ENCODE results near the gene NEK9.
"Not testable (repeated sequence)": the region's sequence is repeated elsewhere in the genome, so short reads cannot be mapped to it uniquely, and the experiment has no call there.

The NEK9 gene

GRCh38 chr14:75126679-75127473 lies at the start of gene NEK9:
Gene NEK9, minus strand, starts transcription at chr14:75127048. Its CDS starts 127 bp downstream, at chr14:75126921.
- DNase-seq, result peak; percentile 90

GRCh38 chr14:75176142-75176820 lies 49.4 kb upstream of the NEK9 start, which contains the start of gene TMED10:
Gene TMED10, minus strand, starts transcription at chr14:75176612. Its CDS starts 33 bp downstream, at chr14:75176579.
- DNase-seq, result peak; percentile 93

- DNase-seq, result no peak
Observed at GRCh38 chr14:75175677-75176141, 48.9 kb upstream of the NEK9 start.

GRCh38 chr14:75174066-75174465 lies 47.2 kb upstream of the NEK9 start:
- no peak for DNase-seq

GRCh38 chr14:75170772-75171171 lies 43.9 kb upstream of the NEK9 start:
- DNase-seq, result peak; percentile 5

- DNase-seq, result no peak
Observed at GRCh38 chr14:75168586-75169335, 41.9 kb upstream of the NEK9 start.

- no peak for DNase-seq
Observed at GRCh38 chr14:75167325-75167724, 40.5 kb upstream of the NEK9 start.

DNA sequence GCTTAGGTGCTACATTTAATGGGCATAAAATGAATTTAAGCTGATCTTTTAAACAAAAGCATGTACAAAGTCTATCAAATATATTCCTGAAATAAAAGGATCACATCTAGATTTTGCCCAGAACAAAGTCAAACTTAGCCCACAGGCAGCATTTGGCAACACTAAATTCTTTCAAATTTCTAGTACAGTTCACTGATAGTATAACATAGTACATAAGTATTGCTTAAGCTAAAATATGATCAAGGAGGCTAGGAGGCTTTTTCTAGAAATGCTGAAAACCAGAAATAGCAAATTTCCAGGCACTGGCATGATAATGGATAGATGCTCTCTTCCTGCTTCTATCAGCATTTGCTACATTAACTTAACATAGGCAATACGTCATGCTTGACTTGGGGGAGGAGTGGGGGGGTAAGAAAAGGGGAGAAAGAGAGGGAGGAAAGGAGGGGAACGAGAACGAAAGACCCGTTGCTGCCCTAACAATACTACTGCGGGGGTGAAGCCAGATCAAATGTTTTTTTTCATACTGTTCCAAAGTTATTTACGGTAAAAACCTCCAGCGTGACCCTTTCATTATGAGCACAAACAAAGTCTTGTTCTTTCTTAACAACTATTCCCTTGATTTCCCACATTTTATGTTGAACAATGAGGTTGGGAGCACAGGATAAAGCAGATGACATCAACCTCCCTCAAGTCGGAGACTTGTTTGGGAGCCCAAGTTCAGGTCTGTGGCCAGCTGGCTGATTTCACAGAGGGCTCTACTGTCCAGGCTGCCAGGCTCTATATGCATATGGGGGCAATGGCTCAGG lies 38.9 kb upstream of the NEK9 start:
- DNase-seq, result no peak

DNA sequence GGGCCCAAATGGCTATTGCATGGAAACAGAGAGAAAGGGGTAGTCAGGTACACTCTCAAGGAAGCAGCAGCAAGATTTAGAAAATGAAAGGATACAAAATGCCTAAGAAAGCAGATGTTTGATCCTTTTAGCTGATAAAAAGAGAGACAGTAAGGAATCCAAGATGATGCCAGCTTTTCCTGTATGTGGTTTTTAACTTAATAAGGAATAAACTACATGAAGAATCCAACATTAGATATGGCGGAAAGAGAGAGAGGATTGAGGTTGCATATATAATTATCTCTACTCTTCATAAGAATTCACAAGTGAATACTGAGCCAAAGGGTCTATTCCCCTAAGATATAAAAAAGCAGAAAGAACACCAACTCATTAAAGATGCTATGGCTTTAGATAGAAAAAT lies 38.0 kb upstream of the NEK9 start:
- DNase-seq, result no peak

- no peak for DNase-seq
Observed at GRCh38 chr14:75163677-75164076, 36.8 kb upstream of the NEK9 start.

GRCh38 chr14:75162631-75163030 lies 35.8 kb upstream of the NEK9 start:
- DNase-seq, result no peak

DNA sequence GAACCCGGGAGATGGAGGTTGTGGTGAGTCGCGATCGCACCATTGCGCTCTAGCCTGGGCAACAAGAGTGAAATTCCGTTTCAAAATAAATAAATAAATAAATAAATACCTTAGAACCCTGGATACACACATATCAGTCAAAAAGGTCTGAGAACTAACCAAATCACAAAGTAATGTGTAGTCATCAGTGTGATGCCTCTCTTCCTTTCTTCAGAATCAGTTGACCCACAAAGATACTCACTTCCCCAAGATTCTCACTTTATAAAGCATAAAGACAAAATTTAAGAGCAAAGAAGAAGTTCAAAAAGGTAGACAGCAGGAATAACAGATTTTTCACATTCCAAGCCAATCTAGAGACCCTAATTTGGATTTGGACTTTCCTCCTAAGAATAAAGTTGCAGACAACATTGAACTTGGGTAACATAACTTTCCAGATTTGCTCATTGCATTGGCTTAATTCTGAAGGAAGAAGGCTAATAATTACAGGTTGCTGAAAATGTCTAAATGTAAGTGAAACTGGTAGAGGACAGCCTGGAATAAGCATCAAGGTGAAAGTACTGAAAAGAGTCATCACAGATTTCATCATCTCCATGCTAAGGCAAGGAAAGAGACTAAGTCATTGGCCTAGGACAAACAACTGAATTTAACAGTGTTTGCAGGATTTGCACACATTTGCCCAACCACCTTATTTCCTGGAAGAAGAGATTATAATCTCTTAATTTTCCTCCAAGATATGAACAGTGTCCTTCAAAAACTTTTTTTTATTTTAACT lies 32.2 kb upstream of the NEK9 start:
- no peak for DNase-seq

- DNase-seq, result no peak
Observed at GRCh38 chr14:75156901-75157300, 30.1 kb upstream of the NEK9 start.

- DNase-seq, result no peak
Observed at GRCh38 chr14:75156111-75156510, 29.3 kb upstream of the NEK9 start.

DNA sequence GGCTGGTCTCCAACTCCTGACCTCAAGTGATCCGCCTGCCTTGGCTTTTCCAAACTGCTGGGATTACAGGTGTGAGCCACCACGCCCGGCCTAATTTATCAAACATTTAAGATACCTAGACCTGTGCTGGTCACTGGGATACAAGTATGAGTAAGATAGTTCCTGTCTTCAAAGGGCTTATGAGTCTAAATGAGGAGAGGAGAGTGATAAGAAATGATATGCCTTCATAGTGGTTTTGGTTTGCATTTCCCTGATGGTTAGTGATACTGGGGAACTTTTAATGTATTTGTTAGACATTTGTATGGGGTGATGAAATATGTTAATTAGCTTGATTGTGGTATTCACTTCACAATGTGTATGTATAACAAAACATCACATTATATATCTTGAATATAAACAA lies 28.3 kb upstream of the NEK9 start:
- DNase-seq, result no peak

GRCh38 chr14:75153295-75153694 lies 26.4 kb upstream of the NEK9 start:
- no peak for DNase-seq

GRCh38 chr14:75151851-75152250 lies 25.0 kb upstream of the NEK9 start:
- DNase-seq, result no peak

DNA sequence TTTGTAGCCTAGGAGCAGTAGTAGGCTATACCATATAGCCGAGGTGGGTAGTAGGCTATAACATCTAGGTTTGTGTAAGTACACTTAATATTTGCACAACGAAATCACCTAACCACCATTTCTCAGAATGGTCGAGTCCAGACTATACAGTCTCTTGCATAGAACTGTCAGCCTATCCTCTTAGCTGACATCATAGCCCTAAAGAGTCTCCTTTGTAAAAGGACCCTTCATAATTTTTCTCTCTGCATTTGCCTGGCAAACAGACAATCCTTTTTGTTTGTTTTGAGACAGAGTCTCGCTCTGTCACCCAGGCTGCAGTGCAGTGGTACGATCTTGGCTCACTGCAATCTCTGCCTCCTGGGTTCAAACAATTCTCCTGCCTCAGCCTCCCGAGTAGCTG lies 23.8 kb upstream of the NEK9 start:
- not testable (repeated sequence) for DNase-seq

DNA sequence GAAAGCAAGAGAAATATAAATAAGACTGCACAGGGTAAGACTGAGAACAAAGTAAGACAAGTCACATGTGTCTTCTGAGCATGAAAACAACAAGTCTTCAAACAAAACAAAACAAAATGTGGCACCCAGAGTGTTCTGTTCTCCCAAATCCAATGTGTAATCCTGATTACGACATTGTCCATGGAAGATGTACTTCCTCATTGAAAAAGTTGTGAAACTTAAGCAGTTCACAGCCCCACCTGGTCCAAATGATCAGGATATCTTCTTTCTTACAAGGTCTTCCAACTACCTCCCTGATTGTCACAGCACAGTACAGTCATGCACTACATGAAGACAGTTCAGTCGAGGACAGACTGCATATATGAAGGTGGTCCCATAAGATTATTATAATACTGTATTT lies 23.3 kb upstream of the NEK9 start:
- no peak for DNase-seq

- DNase-seq, result peak; percentile 84
Observed at GRCh38 chr14:75147423-75148071, 20.7 kb upstream of the NEK9 start.

- DNase-seq, result no peak
Observed at GRCh38 chr14:75144944-75145343, 18.1 kb upstream of the NEK9 start.

Data from OCI-M1 (cell line).